OCI-LY1 (cell line): ENCODE measurements around the gene FEM1C.
A peak's percentile ranks its signal among the peaks of the same experiment; 100 is the strongest.

ENCODE experiments used
- EZH2 ChIP-seq: fragments of 200-600 bp; sonication (generic), shearing (Covaris generic); IDR thresholded peaks from 2 replicates; pipeline ENCODE4 v1.8.0; 2017; ENCODE audit warnings: borderline replicate concordance, mixed run types, mild to moderate bottlenecking, antibody characterized with exemption, low read length, moderate library complexity, mixed read lengths
- TF ChIP-seq, protein P1 (sequence below): fragments of 200-600 bp; sonication (generic), shearing (Covaris generic); IDR thresholded peaks from 2 replicates; pipeline ENCODE4 v1.5.1; 2017; ENCODE audit warnings: mild to moderate bottlenecking, antibody characterized with exemption, low read length, moderate library complexity, mixed read lengths

DNA sequence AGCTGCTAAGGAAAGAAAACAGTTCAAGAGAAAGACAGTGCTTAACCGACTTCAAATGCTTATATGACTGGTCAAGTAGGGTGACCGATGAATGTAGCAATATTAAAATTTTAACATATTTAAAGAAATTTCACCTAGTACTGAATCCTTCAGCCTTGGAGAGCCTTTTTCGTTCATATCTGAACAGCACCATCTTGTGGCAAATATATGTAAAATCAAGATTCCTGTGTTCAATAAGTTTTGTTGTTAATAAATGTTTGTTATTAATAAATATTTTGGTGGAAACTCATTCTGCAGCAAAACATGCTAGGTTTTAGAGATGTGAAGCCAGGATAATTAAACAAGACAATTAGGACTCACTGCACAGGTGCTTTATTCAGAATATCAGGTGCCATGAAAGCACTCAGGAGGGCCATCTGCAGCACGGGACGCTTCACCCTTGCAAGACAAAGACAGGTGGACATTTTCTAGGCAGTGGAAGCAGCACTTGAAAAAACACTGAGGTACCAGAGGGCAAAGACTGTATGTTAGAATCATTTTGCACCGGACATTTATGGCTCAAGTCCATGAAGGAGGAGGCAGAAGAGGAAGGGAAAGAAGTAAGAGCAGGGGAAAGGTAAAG lies 42.1 kb upstream of the FEM1C start:
- TF ChIP-seq, protein P1, sequence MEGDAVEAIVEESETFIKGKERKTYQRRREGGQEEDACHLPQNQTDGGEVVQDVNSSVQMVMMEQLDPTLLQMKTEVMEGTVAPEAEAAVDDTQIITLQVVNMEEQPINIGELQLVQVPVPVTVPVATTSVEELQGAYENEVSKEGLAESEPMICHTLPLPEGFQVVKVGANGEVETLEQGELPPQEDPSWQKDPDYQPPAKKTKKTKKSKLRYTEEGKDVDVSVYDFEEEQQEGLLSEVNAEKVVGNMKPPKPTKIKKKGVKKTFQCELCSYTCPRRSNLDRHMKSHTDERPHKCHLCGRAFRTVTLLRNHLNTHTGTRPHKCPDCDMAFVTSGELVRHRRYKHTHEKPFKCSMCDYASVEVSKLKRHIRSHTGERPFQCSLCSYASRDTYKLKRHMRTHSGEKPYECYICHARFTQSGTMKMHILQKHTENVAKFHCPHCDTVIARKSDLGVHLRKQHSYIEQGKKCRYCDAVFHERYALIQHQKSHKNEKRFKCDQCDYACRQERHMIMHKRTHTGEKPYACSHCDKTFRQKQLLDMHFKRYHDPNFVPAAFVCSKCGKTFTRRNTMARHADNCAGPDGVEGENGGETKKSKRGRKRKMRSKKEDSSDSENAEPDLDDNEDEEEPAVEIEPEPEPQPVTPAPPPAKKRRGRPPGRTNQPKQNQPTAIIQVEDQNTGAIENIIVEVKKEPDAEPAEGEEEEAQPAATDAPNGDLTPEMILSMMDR = peak; percentile 63
- TF ChIP-seq EZH2 = no peak
